ENCODE measurements around the gene ACR.
"Not testable (repeated sequence)": the region's sequence is repeated elsewhere in the genome, so short reads cannot be mapped to it uniquely, and the experiment has no call there.

Gene ACR

DNA sequence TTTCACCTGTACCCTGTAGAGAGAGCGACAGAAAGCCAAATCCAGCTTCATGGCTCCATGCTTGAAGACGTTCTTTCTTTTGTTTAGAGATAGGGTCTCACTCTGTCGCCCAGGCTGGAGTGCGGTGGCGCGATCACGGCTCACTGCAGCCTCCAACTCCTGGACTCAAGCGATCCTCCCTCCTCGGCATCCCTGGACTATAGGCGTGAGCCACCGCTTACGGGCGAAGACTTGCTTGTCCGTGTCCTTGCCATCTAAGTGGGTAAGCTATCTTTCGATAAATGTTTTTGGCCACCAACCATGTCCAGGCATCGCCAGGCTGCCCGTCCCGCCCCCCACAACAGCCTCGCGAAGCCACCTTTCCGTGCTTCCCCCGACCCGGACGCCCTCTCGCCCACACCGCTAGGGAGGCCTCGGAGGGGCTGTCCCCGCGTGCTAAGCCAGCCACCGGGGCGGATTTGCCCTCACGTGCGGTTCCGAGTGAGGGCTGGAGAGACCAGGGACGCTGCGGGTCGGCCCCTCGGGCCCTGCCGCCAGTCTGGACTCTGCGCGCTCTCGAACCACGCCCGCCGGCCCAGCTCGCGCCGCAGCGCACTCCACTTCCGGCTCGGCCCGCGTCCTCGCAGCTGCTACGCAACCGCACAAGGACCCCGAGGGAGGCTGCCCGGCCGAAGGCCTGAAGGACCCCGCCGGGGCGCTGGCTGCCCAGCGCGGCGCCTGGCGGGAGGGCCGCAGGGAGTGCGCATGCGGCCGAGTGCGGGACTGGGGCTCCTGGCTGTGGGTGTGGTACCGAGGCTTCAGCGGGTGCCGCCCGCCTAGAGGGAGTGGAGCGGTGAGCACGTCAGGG, 45.3 kb downstream of the ACR start, which contains the start of gene RABL2B:
RABL2B (minus strand) TSS at position 604 of the 847 bp plus-strand sequence. CDS start 1,342 bp downstream, outside the sequence.
- DNase-seq, result peak; percentile 31 to 76

DNA sequence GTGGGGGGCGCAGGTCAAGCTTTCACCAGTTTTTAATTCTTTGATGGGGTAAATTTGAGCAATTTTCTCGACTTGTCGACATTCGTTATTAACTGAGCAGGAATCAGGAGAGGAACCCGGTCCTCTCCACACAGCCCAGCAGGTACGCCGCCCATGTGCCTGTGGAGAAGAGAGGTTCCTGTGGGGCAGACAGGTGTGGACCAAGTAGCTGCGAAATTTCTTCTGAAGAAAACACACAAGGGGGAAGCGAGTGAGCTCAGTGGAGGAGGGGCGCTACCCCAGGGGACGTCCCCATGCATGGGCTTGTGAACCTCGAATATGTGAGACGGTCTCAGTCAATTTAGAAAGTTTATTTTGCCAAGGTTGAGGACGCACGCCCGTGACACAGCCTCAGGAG, 45.9 kb downstream of the ACR start:
- DNase-seq, result not testable (repeated sequence)

DNA sequence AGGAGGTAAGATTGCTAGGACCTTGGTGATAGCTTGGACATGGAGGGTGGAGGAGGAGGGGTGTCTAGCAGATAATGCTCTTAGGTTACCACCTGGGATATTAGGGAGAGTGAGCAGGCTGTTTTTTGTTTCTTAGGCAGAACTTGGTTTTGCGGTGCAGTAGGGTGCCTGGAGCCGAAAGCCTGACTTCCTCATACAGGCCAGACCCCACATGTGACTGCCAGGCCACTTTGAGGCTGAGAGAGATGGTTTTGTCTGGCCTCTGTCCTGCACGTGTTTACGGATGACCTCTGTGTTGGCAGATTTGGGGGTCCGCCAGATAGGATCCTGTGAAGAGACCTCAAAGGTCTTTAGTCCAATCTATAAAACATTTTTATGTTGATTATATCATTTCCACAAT, 47.3 kb downstream of the ACR start:
- DNase-seq, result not testable (repeated sequence)

DNA sequence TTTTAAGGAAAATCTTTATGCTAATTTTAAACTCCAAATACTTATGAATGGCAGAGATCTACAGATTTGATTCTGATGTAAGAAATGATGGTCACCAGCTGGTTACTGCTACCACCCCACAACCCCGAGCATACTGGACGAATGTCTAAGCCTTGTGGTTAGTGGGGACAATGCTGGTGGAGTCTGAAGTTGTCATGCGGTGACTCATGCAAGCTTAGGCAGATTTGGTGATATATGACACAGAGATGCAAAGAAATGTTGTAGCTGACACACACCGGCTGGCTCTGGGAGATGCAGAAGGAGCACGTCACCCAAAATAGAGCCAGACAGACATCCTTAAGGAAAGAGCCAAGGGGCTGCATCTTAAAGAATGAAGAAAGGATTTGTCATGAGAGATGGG, 48.9 kb downstream of the ACR start:
- not testable (repeated sequence) for DNase-seq

Measured in NCI-H526 (cell line).